Measurements from ENCODE around the gene ARHGAP4. TPM values are rescaled to one million over a fixed set of nuclear protein-coding genes. Genes with fewer than 3 reads are reported as not detected.

ARHGAP4 gene
- total and polyA plus RNA-seq, 2 of the 4 experiments (the other 2 are of a cell fraction): 0.18 to 0.72 TPM

DNA sequence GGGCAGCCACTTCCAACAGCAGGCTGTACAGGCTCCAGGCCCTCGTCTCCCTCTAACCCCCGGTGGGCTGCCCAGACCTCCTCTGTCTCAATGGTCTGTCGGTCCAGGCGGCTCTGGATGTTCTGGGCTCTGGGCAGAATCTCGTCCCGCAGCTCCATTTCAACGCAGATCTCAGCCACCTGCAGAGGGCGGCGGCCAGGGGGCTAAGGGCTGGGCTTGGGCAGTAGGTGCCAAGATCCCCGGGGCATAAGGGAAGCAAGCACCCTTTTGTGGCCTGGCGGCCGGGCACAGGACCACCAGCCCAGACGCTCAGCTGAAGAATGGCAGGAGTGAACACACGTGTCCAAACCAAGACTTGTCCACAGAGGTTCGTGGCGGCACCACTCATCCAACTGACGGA is 12.4 kb downstream of the ARHGAP4 start:
- Histone ChIP-seq H4K20me1 (ENCODE audit: insufficient read depth, low read length) (no peaks in the 10 kb centered on the region), H2BK15ac (ENCODE audit: low read depth, low read length) (no peak overlapping the region), H3K27ac (ENCODE audit: insufficient read depth, low read length) (no peak overlapping the region), H2AFZ (replicated peaks; ENCODE audit: low read length, poor library complexity) (no peak overlapping the region), H3K79me1 (ENCODE audit: low read depth in 1 of 2, low read length in 2 of 2) (no peaks in the 10 kb centered on the region), H3K27me3 (ENCODE audit: control insufficient read depth, insufficient read depth, low read length) (peaks cover 21% of the 10 kb centered on the region), H2AK9ac (replicated peaks; ENCODE audit: low read depth, low read length, poor library complexity) (no peak overlapping the region), H2AK5ac (ENCODE audit: low read depth, low read length) (no peak overlapping the region), H3K9me3 (ENCODE audit: control insufficient read depth, insufficient read depth, low read length) (no peaks in the 10 kb centered on the region; the same call in 1 of the 2 replicates), H3K4me1 (ENCODE audit: control insufficient read depth, insufficient read depth, low read length) (no peaks in the 10 kb centered on the region), H3K56ac (ENCODE audit: extremely low read depth, insufficient read depth, low read length) (no peak overlapping the region), H3K14ac (replicated peaks; ENCODE audit: low read depth, low read length) (no peak overlapping the region), H3K18ac (ENCODE audit: low read depth, low read length) (no peak overlapping the region), H3K4me3 (ENCODE audit: insufficient read depth, low read depth, low read length) (no peak overlapping the region), H3K36me3 (ENCODE audit: control insufficient read depth, insufficient read depth, low read length) (no peaks in the 10 kb centered on the region), H3K4ac (ENCODE audit: low read depth, low read length) (no peak overlapping the region), H2BK120ac (ENCODE audit: low read depth, low read length) (no peak overlapping the region), H2BK5ac (ENCODE audit: low read depth, low read length, poor library complexity, severe bottlenecking) (no peak overlapping the region), H4K5ac (ENCODE audit: low read depth, low read length) (no peak overlapping the region), H3K23ac (ENCODE audit: low read depth, low read length) (no peak overlapping the region), H3K9ac (ENCODE audit: low read depth, low read length) (no peak overlapping the region), H4K91ac (ENCODE audit: insufficient read depth, low read depth, low read length) (no peak overlapping the region), H4K8ac (ENCODE audit: low read depth in 2 of 2, low read length in 2 of 2) (no peak overlapping the region), H3K9me1 (ENCODE audit: insufficient read depth, low read length) (no peaks in the 10 kb centered on the region), H2BK20ac (ENCODE audit: low read depth, low read length) (no peak overlapping the region), H3K4me2 (ENCODE audit: low read depth, low read length) (no peak overlapping the region)
- TF ChIP-seq RAD21 (IDR thresholded peaks at IDR 0.05; ENCODE audit: low read length) (no peak), RFX5 (IDR thresholded peaks at IDR 0.05; ENCODE audit: low read depth, low read length) (no peak), NFE2L2 (IDR thresholded peaks at IDR 0.05; ENCODE audit: low read depth, low read length) (no peak), FOS (IDR thresholded peaks at IDR 0.05; ENCODE audit: low read depth, low read length) (no peak), MAFK (IDR thresholded peaks at IDR 0.05; ENCODE audit: low read depth, low read length) (no peak)
- TF ChIP-seq, protein P1, sequence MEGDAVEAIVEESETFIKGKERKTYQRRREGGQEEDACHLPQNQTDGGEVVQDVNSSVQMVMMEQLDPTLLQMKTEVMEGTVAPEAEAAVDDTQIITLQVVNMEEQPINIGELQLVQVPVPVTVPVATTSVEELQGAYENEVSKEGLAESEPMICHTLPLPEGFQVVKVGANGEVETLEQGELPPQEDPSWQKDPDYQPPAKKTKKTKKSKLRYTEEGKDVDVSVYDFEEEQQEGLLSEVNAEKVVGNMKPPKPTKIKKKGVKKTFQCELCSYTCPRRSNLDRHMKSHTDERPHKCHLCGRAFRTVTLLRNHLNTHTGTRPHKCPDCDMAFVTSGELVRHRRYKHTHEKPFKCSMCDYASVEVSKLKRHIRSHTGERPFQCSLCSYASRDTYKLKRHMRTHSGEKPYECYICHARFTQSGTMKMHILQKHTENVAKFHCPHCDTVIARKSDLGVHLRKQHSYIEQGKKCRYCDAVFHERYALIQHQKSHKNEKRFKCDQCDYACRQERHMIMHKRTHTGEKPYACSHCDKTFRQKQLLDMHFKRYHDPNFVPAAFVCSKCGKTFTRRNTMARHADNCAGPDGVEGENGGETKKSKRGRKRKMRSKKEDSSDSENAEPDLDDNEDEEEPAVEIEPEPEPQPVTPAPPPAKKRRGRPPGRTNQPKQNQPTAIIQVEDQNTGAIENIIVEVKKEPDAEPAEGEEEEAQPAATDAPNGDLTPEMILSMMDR (conservative IDR thresholded peaks at IDR 0.05; ENCODE audit: low read depth, low read length): no peak
- BruUV-seq (replicated peaks): no TSS peak
- DNase-seq (no peak), ATAC-seq (ENCODE audit: low read depth) (no peak)
- in situ Hi-C loops (cut with MboI; ENCODE audit: low sequenced_read_pairs) (loop anchor here (25.0 kb wide), 1 partner anchor 951 kb away; no protein-coding TSS in a partner anchor), intact Hi-C loops (cut with micrococcal nuclease) (no loop called here), dilution Hi-C loops (cut with HindIII; ENCODE audit: low sequenced_read_pairs, unreplicated experiment) (no loop called here)
- WGBS, 2 experiments (ENCODE audit: extremely low coverage in 2 of 2, insufficient read length in 1 of 2): 78% methylated on average over 14 of the region's 17 CpGs; no CpG with 5 or more reads in 1 of the 2 experiments
- CTCF ChIA-PET: no interaction called here
- POLR2A ChIA-PET (ENCODE audit: unreplicated experiment): no interaction called here

Measured in IMR-90 (cell line).